ENCODE data around the gene IL17RD.

DNA sequence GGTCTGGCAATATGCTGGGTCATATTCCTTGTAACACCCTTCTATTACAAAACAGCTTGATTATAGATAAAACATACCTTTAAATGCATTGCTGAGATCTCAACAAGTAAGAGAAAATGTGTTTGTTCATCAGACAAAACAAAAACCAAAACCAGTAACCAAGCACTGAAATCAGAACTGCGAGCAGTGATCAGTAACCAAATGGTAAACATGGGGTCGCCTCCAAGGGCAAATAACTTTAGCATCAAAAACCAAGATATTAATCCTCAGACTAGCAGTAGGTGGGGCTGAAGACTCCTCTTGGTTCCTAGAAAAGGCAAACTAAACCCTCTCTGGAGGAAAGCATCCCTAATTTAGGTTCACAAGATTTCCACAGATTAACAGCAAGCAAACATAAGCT lies 41.3 kb upstream of the IL17RD start:
- TF ChIP-seq CTCF (conservative IDR thresholded peaks at IDR 0.05; ENCODE audit: low read depth, low read length) (no peak), POLR2A (IDR thresholded peaks at IDR 0.05; ENCODE audit: low read depth, low read length) (no peak), RAD21 (IDR thresholded peaks at IDR 0.05; ENCODE audit: low read length) (no peak), USF2 (IDR thresholded peaks at IDR 0.05; ENCODE audit: low read depth, low read length) (no peak), MXI1 (IDR thresholded peaks at IDR 0.05; ENCODE audit: borderline replicate concordance, low read depth, low read length) (no peak)
